GM19324 (cell line): ENCODE results near the gene KRTAP19-2.
"Not testable (repeated sequence)": the region's sequence is repeated elsewhere in the genome, so short reads cannot be mapped to it uniquely, and the experiment has no call there.

Experiments
- ATAC-seq: cut with Tn5 transposase; IDR thresholded peaks from one replicate; pipeline ENCODE4 v1.9.1; 2021; ENCODE audit warnings: mild to moderate bottlenecking, moderate library complexity; ENCODE audit not compliant: unreplicated experiment, low FRiP score

KRTAP19-2 gene

GRCh38 chr21:30487336-30487735 is at the start of gene KRTAP19-2:
KRTAP19-2 (minus strand) TSS chr21:30487436; CDS start chr21:30487348, 88 bp downstream.
- no peak for ATAC-seq

GRCh38 chr21:30518876-30519275 is 31.6 kb upstream of the KRTAP19-2 start:
- no peak for ATAC-seq

- no peak for ATAC-seq
These were observed 28.4 kb upstream of the KRTAP19-2 start for GRCh38 chr21:30515681-30516080.

- ATAC-seq: not testable (repeated sequence)
These were observed 18.5 kb upstream of the KRTAP19-2 start for GRCh38 chr21:30505621-30506205.

GRCh38 chr21:30502041-30502440 is 14.8 kb upstream of the KRTAP19-2 start, which contains the start of gene KRTAP19-5:
KRTAP19-5 (minus strand) TSS chr21:30502141; CDS start chr21:30502090, 51 bp downstream.
- ATAC-seq: no peak

- no peak for ATAC-seq
These were observed 9.8 kb upstream of the KRTAP19-2 start, which contains the start of gene KRTAP19-4 for GRCh38 chr21:30497065-30497464. KRTAP19-4 (minus strand) TSS chr21:30497165; CDS start chr21:30497110, 55 bp downstream.

GRCh38 chr21:30491963-30492428 is 4.8 kb upstream of the KRTAP19-2 start, which contains the start of gene KRTAP19-3:
KRTAP19-3 (minus strand) TSS chr21:30492013; CDS start chr21:30491957, 56 bp downstream.
- no peak for ATAC-seq

GRCh38 chr21:30486180-30486579 is 1.1 kb downstream of the KRTAP19-2 start:
- ATAC-seq: no peak

- ATAC-seq: no peak
These were observed 5.1 kb downstream of the KRTAP19-2 start for GRCh38 chr21:30482130-30482529.

GRCh38 chr21:30480145-30480544 is 7.1 kb downstream of the KRTAP19-2 start, which contains the start of gene KRTAP19-1:
KRTAP19-1 (minus strand) TSS chr21:30480367; CDS start chr21:30480317, 50 bp downstream.
- ATAC-seq: no peak

- ATAC-seq: no peak
These were observed 8.0 kb downstream of the KRTAP19-2 start for GRCh38 chr21:30479259-30479658.

GRCh38 chr21:30478004-30478403 is 9.2 kb downstream of the KRTAP19-2 start:
- ATAC-seq: no peak

GRCh38 chr21:30468900-30469714 is 18.1 kb downstream of the KRTAP19-2 start:
- ATAC-seq: no peak

- ATAC-seq: no peak
These were observed 23.5 kb downstream of the KRTAP19-2 start for GRCh38 chr21:30463713-30464112.

- ATAC-seq: no peak
These were observed 38.7 kb downstream of the KRTAP19-2 start for GRCh38 chr21:30448514-30448913.

GRCh38 chr21:30447056-30447455 is 40.2 kb downstream of the KRTAP19-2 start:
- ATAC-seq: no peak

GRCh38 chr21:30444204-30444603 is 43.0 kb downstream of the KRTAP19-2 start:
- no peak for ATAC-seq

GRCh38 chr21:30443226-30443625 is 44.0 kb downstream of the KRTAP19-2 start:
- no peak for ATAC-seq

- no peak for ATAC-seq
These were observed 47.3 kb downstream of the KRTAP19-2 start, which contains the start of gene KRTAP15-1 for GRCh38 chr21:30439975-30440374. KRTAP15-1 (plus strand) TSS chr21:30440275; CDS start chr21:30440328, 53 bp downstream.
